K562 (cell line): ENCODE data around the gene USB1. TPM values are rescaled to one million over a fixed set of nuclear protein-coding genes. Genes with fewer than 3 reads are reported as not detected.
A peak's percentile ranks its signal among the peaks of the same experiment; 100 is the strongest.

Source experiments
- CBX3 ChIP-seq, 2 experiments: IDR thresholded peaks; 1 replicate in 1 of 2; 2 replicates in 1 of 2; pipeline ENCODE4 v1.6.1; 2012; ENCODE audit warnings: inconsistent platforms in 2 of 2, low read length in 2 of 2, borderline replicate concordance in 1 of 2, control low read depth in 1 of 2
- CHD7 ChIP-seq: fragments of 200-600 bp; sonication (generic); IDR thresholded peaks from one replicate; pipeline ENCODE4 v1.6.1; 2012; ENCODE audit warnings: mild to moderate bottlenecking, low read depth, low read length, inconsistent platforms
- FOXK2 ChIP-seq, 2 experiments: fragments of 450-650 bp; IDR thresholded peaks in 1 of 2; conservative IDR thresholded peaks in 1 of 2; 2 replicates each; pipeline ENCODE4 v1.6.1; 2016; ENCODE audit warnings: low read depth in 2 of 2, mild to moderate bottlenecking in 1 of 2
- GATA2 ChIP-seq: sonication (generic); formaldehyde crosslinking; IDR thresholded peaks from 2 replicates; pipeline ENCODE4 v1.4.0; 2020; ENCODE audit warnings: mild to moderate bottlenecking, missing genetic modification reagents
- ILF3 ChIP-seq: fragments of 450-650 bp; IDR thresholded peaks from 2 replicates; pipeline ENCODE4 v1.6.1; 2018; ENCODE audit warnings: antibody characterized with exemption, mild to moderate bottlenecking, moderate library complexity, borderline replicate concordance
- L3MBTL2 ChIP-seq: fragments of 450-650 bp; IDR thresholded peaks from 2 replicates; pipeline ENCODE4 v1.6.1; 2016; ENCODE audit warnings: mild to moderate bottlenecking, moderate library complexity
- NFXL1 ChIP-seq: fragments of 450-650 bp; formaldehyde crosslinking; IDR thresholded peaks from 2 replicates; pipeline ENCODE4 v1.4.0; 2021; ENCODE audit warnings: mild to moderate bottlenecking
- RERE ChIP-seq: sonication (generic); formaldehyde crosslinking; IDR thresholded peaks from 2 replicates; pipeline ENCODE4 v1.8.0; 2023; ENCODE audit warnings: missing genetic modification reagents, mild to moderate bottlenecking, borderline replicate concordance
- ZFPM2 ChIP-seq: fragments of 250-450 bp; sonication (Bioruptor Pico); IDR thresholded peaks from 2 replicates; pipeline ENCODE4 v1.5.1; 2022; ENCODE audit warnings: mild to moderate bottlenecking
- polyA plus RNA-seq, 8 experiments: library from polyadenylated mRNA; depleted of rRNA in 4 of 8; stranded (reverse) in 5 of 8; unstranded in 3 of 8; fragments of >200 nt; fragmentation: Nextera tagmentation in 2 of 8; fragmentation: Illumina TruSeq in 1 of 8; extraction: Ambion mirVana in 2 of 8; extraction: Trizol in 1 of 8; gene quantifications; 2 replicates each; pipeline versions ENCODE4 v1.2.1 to v1.2.3, GENCODE V29; 2011 to 2014; ENCODE audit warnings: inconsistent platforms in 1 of 8, missing spikeins in 1 of 8
- total RNA-seq, 7 experiments: library from RNA; depleted of rRNA in 6 of 7; stranded (reverse); fragments of >200 nt in 6 of 7; fragmentation: Illumina TruSeq in 2 of 7; extraction: Trizol in 2 of 7; gene quantifications; 2 replicates each; pipeline versions ENCODE4 v1.2.1 to v1.2.3, GENCODE V29; 2011 to 2021; ENCODE audit warnings: low replicate concordance in 1 of 7

USB1 gene
- total and polyA plus RNA-seq, 9 of the 15 experiments (the other 6 are each of a cell fraction or from before 2014, with no cell fraction given): 11.6 to 73.6 (median 19.4) TPM

DNA sequence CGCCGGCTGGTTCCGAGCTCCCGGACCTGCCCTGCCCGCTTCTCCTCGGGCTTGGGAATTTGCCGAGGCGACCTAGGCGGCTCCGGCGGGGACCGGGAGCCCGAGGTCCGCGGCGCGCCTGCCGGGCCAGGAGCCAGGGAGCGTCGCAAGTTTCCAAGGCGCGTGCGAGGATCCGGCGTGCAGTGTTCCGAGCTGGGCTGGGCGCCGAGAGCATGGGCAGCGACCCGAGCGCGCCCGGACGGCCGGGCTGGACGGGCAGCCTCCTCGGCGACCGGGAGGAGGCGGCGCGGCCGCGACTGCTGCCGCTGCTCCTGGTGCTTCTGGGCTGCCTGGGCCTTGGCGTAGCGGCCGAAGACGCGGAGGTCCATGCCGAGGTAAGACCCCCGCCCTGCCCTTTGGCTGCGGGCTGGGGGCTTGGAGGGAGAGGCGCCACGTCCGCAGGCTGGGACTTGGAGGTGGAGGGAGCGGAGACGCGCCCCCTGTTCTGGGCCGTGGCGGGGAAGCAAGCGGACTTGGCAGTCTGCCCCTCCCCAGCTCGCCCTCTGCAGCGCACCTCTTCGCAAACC lies 25.0 kb downstream of the USB1 start (continued):
- TF ChIP-seq ILF3 (no peak), NFXL1 (CRISPR knock-in tag) (no peak), FOXK2 (conservative IDR thresholded peaks at IDR 0.05 in 1 of 2, IDR thresholded peaks at IDR 0.05 in 1 of 2; ENCODE audit: low read depth in 2 of 2) (no peak), CHD7 (no peak), RERE (CRISPR knock-in tag) (no peak), CBX3 (IDR thresholded peaks at IDR 0.05; ENCODE audit: borderline replicate concordance in 1 of 2, low read length in 2 of 2) (no peak), ZFPM2 (CRISPR knock-in tag) (no peak), L3MBTL2 (peak; percentile 29), GATA2 (CRISPR knock-in tag) (no peak)
